ENCODE measurements around the gene OR51B5. TPM values are rescaled to one million over a fixed set of nuclear protein-coding genes. Genes with fewer than 3 reads are reported as not detected.

Gene OR51B5
- not detected for total RNA-seq

GRCh38 chr11:5343474-5344335 is at the start of gene OR51B5:
Gene OR51B5 (minus strand): TSS chr11:5343524. CDS start chr11:5343524, 0 bp downstream.
- TF ChIP-seq POLR2AphosphoS5 (IDR thresholded peaks at IDR 0.05) (no peak), POLR2A (IDR thresholded peaks at IDR 0.05) (no peak), EP300 (IDR thresholded peaks at IDR 0.05; ENCODE audit: low read depth) (no peak)
- TF ChIP-seq, protein P1, sequence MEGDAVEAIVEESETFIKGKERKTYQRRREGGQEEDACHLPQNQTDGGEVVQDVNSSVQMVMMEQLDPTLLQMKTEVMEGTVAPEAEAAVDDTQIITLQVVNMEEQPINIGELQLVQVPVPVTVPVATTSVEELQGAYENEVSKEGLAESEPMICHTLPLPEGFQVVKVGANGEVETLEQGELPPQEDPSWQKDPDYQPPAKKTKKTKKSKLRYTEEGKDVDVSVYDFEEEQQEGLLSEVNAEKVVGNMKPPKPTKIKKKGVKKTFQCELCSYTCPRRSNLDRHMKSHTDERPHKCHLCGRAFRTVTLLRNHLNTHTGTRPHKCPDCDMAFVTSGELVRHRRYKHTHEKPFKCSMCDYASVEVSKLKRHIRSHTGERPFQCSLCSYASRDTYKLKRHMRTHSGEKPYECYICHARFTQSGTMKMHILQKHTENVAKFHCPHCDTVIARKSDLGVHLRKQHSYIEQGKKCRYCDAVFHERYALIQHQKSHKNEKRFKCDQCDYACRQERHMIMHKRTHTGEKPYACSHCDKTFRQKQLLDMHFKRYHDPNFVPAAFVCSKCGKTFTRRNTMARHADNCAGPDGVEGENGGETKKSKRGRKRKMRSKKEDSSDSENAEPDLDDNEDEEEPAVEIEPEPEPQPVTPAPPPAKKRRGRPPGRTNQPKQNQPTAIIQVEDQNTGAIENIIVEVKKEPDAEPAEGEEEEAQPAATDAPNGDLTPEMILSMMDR (IDR thresholded peaks at IDR 0.05), result no peak
- Histone ChIP-seq H3K27ac (no peak within 1 kb of the TSS), H3K27me3 (no peaks in the 10 kb centered on the region), H3K36me3 (no peaks in the 10 kb centered on the region), H3K9me3 (no peaks in the 10 kb centered on the region), H3K4me1 (no peaks in the 10 kb centered on the region), H3K4me3 (no peak within 1 kb of the TSS)
- in situ Hi-C loops (cut with MboI; ENCODE audit: low pct_ligation_motif_present in 1 of 4, low pct_unique_long_range_greater_than_20kb in 1 of 4, low sequenced_read_pairs in 3 of 4), result no loop called here
- intact Hi-C loops (cut with DNase I; ENCODE audit: low total_unique reads), result no loop called here
- WGBS, 2 donors (ENCODE audit: low coverage in 1 of 2), result 67 to 76% methylated on average over 6 of the region's 6 CpGs
- no peak for DNase-seq

DNA sequence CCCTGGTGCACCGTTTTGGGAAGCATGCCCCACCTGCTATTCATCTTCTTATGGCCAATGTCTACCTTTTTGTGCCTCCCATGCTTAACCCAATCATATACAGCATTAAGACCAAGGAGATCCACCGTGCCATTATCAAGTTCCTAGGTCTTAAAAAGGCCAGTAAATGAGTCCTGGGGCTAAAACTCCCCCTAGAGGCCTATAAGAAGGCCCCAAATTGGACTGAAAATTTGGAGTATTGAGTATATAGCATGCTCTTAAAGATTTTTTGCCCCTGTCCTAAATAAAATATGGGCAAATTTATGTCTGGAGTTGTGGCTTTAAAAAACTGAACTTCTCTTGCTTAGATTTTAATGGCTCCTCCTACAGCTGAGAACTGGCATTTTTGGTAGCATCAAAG is 46.9 kb upstream of the OR51B5 start:
- Histone ChIP-seq H3K27ac (no peak overlapping the region), H3K27me3 (no peaks in the 10 kb centered on the region), H3K4me3 (no peak overlapping the region), H3K9me3 (no peaks in the 10 kb centered on the region), H3K4me1 (no peaks in the 10 kb centered on the region), H3K36me3 (no peaks in the 10 kb centered on the region)
- in situ Hi-C loops (cut with MboI; ENCODE audit: low pct_ligation_motif_present in 1 of 4, low pct_unique_long_range_greater_than_20kb in 1 of 4, low sequenced_read_pairs in 3 of 4) (no loop called here), intact Hi-C loops (cut with DNase I; ENCODE audit: low total_unique reads) (no loop called here)
- no peak for DNase-seq
- whole genome bisulfite sequencing, 2 donors (ENCODE audit: low coverage in 1 of 2), result 75 to 79% methylated on average over 2 of the region's 2 CpGs
- TF ChIP-seq, protein P1 (IDR thresholded peaks at IDR 0.05), result no peak
- no peak for TF ChIP-seq POLR2AphosphoS5 (IDR thresholded peaks at IDR 0.05)
- no peak for TF ChIP-seq EP300 (IDR thresholded peaks at IDR 0.05; ENCODE audit: low read depth)
- TF ChIP-seq POLR2A (IDR thresholded peaks at IDR 0.05), result no peak

DNA sequence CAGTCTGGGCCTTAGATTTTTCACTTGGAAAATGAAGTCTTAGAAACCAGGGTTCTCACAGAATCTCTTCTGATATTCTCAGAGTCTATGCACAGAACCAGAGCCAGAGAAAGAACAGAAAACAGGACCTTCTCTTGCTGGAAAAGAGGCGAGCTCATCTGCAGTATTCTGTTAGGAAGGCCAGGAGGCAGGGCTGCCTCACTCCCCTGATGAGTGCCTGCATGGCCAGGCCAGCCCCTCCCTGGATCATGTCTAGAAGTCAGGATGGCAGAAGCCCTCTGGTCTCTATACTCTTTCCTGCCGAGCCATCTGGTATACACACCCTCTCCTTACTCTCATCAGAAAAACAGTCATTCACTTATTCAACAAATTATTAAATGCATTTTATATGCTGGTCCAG is 41.0 kb upstream of the OR51B5 start:
- no peaks in the 10 kb centered on the region for H3K4me1 ChIP-seq
- H3K27ac ChIP-seq, result no peak overlapping the region
- no peak for TF ChIP-seq POLR2A (IDR thresholded peaks at IDR 0.05)
- TF ChIP-seq EP300 (IDR thresholded peaks at IDR 0.05; ENCODE audit: low read depth), result no peak
- no peak for TF ChIP-seq POLR2AphosphoS5 (IDR thresholded peaks at IDR 0.05)
- TF ChIP-seq, protein P1 (IDR thresholded peaks at IDR 0.05), result no peak
- H3K9me3 ChIP-seq, result no peaks in the 10 kb centered on the region
- no peaks in the 10 kb centered on the region for H3K36me3 ChIP-seq
- WGBS, 2 donors (ENCODE audit: low coverage in 1 of 2), result 63 to 75% methylated on average over 1 to 2 of the region's 2 CpGs
- no peak for DNase-seq
- in situ Hi-C loops (cut with MboI; ENCODE audit: low pct_ligation_motif_present in 1 of 4, low pct_unique_long_range_greater_than_20kb in 1 of 4, low sequenced_read_pairs in 3 of 4) (no loop called here), intact Hi-C loops (cut with DNase I; ENCODE audit: low total_unique reads) (no loop called here)
- no peaks in the 10 kb centered on the region for H3K27me3 ChIP-seq
- no peak overlapping the region for H3K4me3 ChIP-seq

GRCh38 chr11:5383576-5383975 is 40.3 kb upstream of the OR51B5 start, which contains the start of gene OR51M1:
Gene OR51M1 (plus strand): TSS chr11:5383812. CDS start chr11:5389399, 5,587 bp downstream.
- Histone ChIP-seq H3K36me3 (no peaks in the 10 kb centered on the region), H3K9me3 (no peaks in the 10 kb centered on the region), H3K4me1 (no peaks in the 10 kb centered on the region), H3K27ac (no peak within 1 kb of the TSS), H3K4me3 (no peak within 1 kb of the TSS), H3K27me3 (no peaks in the 10 kb centered on the region)
- WGBS, 2 donors (ENCODE audit: low coverage in 1 of 2), result 67 to 100% methylated on average over 1 of the region's 1 CpG
- in situ Hi-C loops (cut with MboI; ENCODE audit: low pct_ligation_motif_present in 1 of 4, low pct_unique_long_range_greater_than_20kb in 1 of 4, low sequenced_read_pairs in 3 of 4), result no loop called here
- TF ChIP-seq EP300 (IDR thresholded peaks at IDR 0.05; ENCODE audit: low read depth) (no peak), POLR2A (IDR thresholded peaks at IDR 0.05) (no peak), POLR2AphosphoS5 (IDR thresholded peaks at IDR 0.05) (no peak)
- TF ChIP-seq, protein P1 (IDR thresholded peaks at IDR 0.05), result no peak
- DNase-seq, result no peak
- intact Hi-C loops (cut with DNase I; ENCODE audit: low total_unique reads), result no loop called here
